Fibroblast of skin of abdomen (primary cell): ENCODE measurements around the gene RADIL.

ENCODE experiments used
- DNase-seq: peaks from one replicate; pipeline ENCODE4 v3.0.0-alpha.2; 2013

The RADIL gene

DNA sequence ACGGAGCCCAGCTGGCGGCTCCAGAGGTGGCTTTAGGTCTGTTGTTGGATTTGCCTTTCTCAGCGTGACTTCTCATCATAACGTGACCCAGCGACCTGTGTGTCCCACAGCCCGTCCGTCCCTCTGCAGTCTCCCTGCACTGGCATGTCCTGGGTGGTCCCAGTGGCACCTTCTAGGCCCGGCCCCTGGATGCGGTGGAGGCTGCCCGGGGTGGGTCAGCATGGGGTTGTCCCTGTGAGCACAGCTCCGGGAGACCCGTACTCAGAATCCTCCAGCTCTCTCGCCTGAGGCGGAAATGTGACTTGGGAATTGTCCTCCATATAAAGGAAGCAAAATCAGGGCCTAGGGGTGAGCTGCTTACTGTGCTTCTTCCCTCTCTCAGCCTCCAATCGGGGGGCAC lies 133.7 kb downstream of the RADIL start:
- DNase-seq: no peak

DNA sequence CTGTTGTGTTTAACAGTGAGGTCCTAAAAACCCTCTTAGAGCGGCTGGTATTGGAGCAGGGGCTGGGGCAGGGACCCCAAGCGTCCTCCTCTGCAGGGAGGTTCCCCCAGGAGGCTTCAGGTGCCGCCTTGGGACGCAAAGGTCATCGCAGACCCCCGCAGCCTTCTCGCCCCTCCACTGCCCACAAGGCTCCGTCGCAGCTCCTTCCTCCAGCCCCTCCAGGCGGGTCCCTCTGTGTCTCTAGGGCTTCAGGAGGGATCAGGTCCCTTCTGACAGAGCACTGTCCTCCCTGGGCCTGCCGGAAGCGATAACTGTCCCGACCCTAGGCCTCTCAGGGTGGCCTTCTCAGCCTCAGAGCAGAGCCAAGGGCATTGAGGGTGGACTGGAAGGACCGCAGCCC lies 134.2 kb downstream of the RADIL start:
- DNase-seq: no peak
